BE2C (cell line): ENCODE measurements around the gene HEG1.

ENCODE experiments used
- DNase-seq: peaks from one replicate; pipeline ENCODE4 v3.0.0-alpha.2; 2020
- H3K27me3 ChIP-seq: fragments of 250-450 bp; sonication (Bioruptor Pico); 2 replicates; pipeline ENCODE4 v1.5.1; 2020; ENCODE audit warnings: mild to moderate bottlenecking
- H3K36me3 ChIP-seq: fragments of 250-450 bp; sonication (Bioruptor Pico); 2 replicates; pipeline ENCODE4 v1.5.1; 2020; ENCODE audit warnings: mild to moderate bottlenecking
- H3K4me1 ChIP-seq: fragments of 250-450 bp; sonication (Bioruptor Pico); 2 replicates; pipeline ENCODE4 v1.5.1; 2020
- H3K4me3 ChIP-seq: 2 replicates; pipeline ENCODE4 v1.5.1; 2011; ENCODE audit warnings: low read depth, low read length
- H3K9me3 ChIP-seq: fragments of 250-450 bp; sonication (Bioruptor Pico); 2 replicates; pipeline ENCODE4 v1.5.1; 2020
- CTCF ChIP-seq: IDR thresholded peaks from 2 replicates; pipeline ENCODE4 v1.5.1; 2012; ENCODE audit warnings: mild to moderate bottlenecking, low read depth, low read length

HEG1 gene

GRCh38 chr3:124969190-124969589, 86.6 kb downstream of the HEG1 start:
- TF ChIP-seq CTCF, result no peak
- DNase-seq, result no peak
- no peaks in the 10 kb centered on the region; the same call in 1 of the 2 replicates for H3K4me1 ChIP-seq
- no peaks in the 10 kb centered on the region for H3K27me3 ChIP-seq
- H3K4me3 ChIP-seq, result no peak overlapping the region
- H3K36me3 ChIP-seq, result 0 out of 2 replicates have a peak, but pooled peaks cover 6% of the 10 kb centered on the region
- no peaks in the 10 kb centered on the region for H3K9me3 ChIP-seq

DNA sequence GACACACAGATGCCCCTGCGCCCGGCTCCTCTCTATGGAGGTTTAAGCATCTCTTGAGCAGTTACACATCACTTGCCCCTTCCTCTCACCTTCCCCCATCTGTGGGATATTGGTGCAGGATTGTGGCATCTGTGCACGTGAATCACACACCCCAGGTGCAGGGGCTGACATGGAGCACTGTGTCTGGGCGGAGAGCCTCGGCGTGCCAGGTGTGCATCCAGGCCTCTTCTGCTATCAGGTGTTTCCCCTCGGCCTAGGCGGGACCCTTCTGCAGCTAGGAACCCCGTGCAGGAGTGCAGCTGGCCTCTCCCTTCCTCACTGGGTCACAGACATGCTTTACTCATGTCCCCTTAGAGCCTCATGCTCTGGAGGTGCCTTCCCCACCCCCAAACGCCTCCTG, 87.8 kb downstream of the HEG1 start:
- no peaks in the 10 kb centered on the region; the same call in 1 of the 2 replicates for H3K4me1 ChIP-seq
- no peaks in the 10 kb centered on the region for H3K27me3 ChIP-seq
- no peaks in the 10 kb centered on the region for H3K9me3 ChIP-seq
- H3K36me3 ChIP-seq, result 0 out of 2 replicates have a peak, but pooled peaks cover 6% of the 10 kb centered on the region
- no peak overlapping the region for H3K4me3 ChIP-seq
- no peak for DNase-seq
- no peak for TF ChIP-seq CTCF

GRCh38 chr3:124966521-124967445, 89.0 kb downstream of the HEG1 start:
- Histone ChIP-seq H3K4me3 (no peak overlapping the region), H3K36me3 (0 out of 2 replicates have a peak, but pooled peaks cover 6% of the 10 kb centered on the region), H3K9me3 (no peaks in the 10 kb centered on the region), H3K4me1 (no peaks in the 10 kb centered on the region; the same call in 1 of the 2 replicates), H3K27me3 (no peaks in the 10 kb centered on the region)
- no peak for TF ChIP-seq CTCF
- DNase-seq, result no peak

DNA sequence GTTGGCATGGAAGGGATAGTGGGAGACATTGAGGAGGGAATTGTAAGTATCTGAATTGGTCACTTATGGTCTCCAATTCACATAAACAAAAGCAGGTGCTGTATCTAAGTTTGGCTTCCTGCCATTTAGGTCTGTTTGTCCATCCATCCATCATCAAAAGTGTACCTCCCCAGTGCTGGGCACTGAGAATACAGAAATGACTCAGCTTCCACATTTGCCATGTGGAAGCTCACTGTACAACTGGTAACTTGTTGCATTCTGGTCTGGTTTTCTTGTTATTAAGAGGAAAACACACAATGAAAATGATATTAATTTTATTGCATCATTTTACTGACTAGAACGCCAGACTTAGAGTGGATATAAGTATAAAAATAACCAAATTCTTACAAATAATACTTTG, 90.4 kb downstream of the HEG1 start:
- Histone ChIP-seq H3K36me3 (0 out of 2 replicates have a peak, but pooled peaks cover 6% of the 10 kb centered on the region), H3K9me3 (no peaks in the 10 kb centered on the region), H3K27me3 (no peaks in the 10 kb centered on the region), H3K4me1 (no peaks in the 10 kb centered on the region; the same call in 1 of the 2 replicates), H3K4me3 (no peak overlapping the region)
- no peak for TF ChIP-seq CTCF
- no peak for DNase-seq

GRCh38 chr3:124964387-124964786, 91.4 kb downstream of the HEG1 start:
- TF ChIP-seq CTCF, result no peak
- Histone ChIP-seq H3K27me3 (no peaks in the 10 kb centered on the region), H3K36me3 (no peaks in the 10 kb centered on the region), H3K4me1 (peaks cover 3% of the 10 kb centered on the region), H3K4me3 (no peak overlapping the region), H3K9me3 (no peaks in the 10 kb centered on the region)
- no peak for DNase-seq

- Histone ChIP-seq H3K36me3 (no peaks in the 10 kb centered on the region), H3K4me1 (peaks cover 7% of the 10 kb centered on the region), H3K4me3 (no peak overlapping the region), H3K27me3 (no peaks in the 10 kb centered on the region), H3K9me3 (no peaks in the 10 kb centered on the region)
- TF ChIP-seq CTCF, result no peak
- no peak for DNase-seq
Measured at GRCh38 chr3:124963755-124964154, 92.0 kb downstream of the HEG1 start.
